CD4-positive, alpha-beta T cell treated with Interferon gamma for 1 hour (primary cell): ENCODE data around the gene OR14C36.
"Not testable (repeated sequence)": the region's sequence is repeated elsewhere in the genome, so short reads cannot be mapped to it uniquely, and the experiment has no call there.

Experiments
- DNase-seq: peaks from one replicate; pipeline ENCODE4 v3.0.0-alpha.2; 2020

OR14C36 gene, protein sequence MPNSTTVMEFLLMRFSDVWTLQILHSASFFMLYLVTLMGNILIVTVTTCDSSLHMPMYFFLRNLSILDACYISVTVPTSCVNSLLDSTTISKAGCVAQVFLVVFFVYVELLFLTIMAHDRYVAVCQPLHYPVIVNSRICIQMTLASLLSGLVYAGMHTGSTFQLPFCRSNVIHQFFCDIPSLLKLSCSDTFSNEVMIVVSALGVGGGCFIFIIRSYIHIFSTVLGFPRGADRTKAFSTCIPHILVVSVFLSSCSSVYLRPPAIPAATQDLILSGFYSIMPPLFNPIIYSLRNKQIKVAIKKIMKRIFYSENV

DNA sequence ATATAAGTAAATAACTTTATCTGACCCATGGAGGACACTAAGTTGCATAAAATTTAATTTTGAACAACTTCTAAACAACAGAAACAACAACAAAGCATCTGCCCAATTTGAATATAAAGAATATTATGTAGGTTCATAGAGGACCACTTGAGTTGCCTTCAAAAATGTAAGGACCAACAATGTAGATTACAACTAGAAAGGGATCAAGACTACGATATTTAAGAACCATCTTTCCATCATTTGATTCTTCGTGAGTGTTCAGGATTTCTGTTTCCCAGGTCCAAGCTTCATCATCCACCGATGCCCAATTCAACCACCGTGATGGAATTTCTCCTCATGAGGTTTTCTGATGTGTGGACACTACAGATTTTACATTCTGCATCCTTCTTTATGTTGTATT lies at the start of gene OR14C36:
TSS of gene OR14C36 (plus strand) at position 301 of the 400 bp plus-strand sequence. CDS start at position 301, 0 bp downstream.
- DNase-seq = no peak

DNA sequence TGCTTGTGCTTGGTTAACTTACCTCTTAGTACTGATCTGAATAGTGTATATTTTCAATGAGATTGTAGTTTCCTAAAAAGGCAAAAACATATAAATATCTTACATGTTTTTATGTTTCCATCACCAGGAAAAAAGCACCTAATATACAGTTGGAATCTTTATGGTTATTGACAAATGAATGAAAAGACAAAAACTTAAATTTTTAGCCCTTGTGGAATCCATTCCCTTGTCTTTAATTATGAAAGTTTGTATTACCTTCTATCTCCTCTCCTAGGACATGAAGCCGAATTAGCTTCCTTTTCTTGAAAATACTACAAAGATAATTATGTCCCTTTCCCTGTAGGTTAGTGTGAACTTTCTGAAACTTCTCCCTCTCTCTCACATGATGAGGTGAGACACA lies 45.3 kb upstream of the OR14C36 start, which contains the start of gene OR2T12:
TSS of gene OR2T12 (minus strand) at position 101 of the 400 bp plus-strand sequence. CDS start 7,846 bp downstream, outside the sequence.
- DNase-seq = no peak

DNA sequence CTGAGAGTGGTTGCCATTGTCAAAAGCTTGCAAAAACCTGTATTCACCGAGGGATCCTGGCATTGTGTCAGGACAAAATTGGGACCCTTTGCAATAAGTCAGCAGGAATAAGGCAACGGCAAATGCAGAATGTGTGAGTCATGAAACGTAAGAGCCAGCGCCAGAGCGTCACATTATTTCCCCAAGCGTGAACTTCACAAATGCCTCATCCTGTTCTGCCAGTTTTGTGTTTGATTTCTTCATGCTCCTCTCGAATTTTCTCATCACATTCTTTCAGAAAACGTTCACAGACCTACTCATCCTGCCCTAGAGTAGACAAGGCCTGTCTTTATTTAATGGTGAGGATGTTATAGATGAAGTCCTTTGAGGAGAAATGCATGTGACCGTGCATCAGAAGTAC lies 42.9 kb upstream of the OR14C36 start:
- DNase-seq = not testable (repeated sequence)

DNA sequence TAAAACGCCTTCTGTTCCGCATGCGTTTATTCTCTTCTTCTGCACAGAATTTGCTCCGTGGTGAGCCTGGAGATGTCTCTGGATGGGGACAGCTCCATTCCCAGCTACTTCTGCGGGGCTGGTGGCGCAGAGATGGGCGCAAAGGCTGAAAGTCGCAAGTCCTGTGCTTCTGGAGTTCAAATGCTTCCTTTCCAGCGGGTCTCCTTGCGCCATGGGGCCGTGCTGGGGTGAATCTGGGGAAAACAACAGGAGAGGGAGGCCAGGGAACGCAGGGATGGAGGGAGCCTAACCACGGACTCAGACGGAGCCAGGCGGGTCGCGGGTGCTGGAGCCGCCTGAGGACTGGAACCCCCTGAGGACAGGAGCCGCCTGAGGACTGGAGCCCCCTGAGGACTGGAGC lies 42.5 kb upstream of the OR14C36 start:
- no peak for DNase-seq

DNA sequence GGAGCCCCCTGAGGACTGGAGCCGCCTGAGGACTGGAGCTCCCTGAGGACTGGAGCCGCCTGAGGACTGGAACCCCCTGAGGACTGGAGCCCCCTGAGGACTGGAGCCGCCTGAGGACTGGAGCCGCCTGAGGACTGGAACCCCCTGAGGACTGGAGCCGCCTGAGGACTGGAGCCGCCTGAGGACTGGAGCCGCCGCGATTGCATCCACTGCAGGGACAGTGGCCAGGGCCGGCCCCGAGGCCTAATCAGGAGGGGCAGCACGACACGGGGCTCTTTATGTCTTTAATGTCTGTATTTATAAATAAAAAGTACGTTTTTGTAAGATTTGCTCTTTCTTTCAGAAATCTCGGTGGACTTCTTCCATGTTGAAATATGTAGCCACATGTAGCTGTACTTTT lies 41.8 kb upstream of the OR14C36 start:
- DNase-seq = not testable (repeated sequence)

DNA sequence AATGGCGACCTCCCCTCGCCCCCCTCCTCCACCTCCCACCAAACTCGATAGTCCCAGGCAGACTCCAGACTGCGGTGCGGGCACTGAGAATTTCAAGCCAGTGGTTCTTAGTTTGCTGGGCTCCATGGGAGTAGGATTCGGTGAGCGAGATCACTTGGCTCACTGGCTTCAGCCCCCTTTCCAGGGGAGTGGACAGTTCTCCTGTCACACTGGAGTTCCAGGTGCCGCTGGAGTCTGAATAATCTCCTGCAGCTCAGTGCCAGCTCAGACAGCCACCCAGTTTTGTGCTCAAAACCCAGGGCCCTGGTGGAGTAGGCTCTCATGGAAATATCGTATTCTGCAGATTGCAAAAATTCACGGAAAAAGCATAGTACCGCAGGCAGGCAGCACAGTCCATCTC lies 31.8 kb upstream of the OR14C36 start:
- no peak for DNase-seq

DNA sequence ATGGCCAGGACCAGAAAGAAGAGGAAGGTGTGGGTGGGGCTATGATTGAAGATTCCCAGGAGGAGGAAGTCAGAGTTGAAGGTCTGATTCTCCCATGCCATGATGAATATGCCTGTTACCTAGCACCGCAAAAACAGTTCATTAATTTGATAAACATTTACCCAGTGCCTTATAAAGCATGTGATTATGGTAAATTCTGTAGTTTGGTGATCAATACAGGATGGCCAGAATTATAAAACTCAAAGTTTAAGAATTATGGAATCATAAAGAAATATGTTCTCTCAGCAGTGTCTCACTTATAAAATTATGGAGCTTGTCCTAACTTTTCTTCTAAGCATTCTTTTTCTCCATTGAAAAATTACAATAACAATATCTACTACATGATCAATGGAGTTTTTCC lies 24.1 kb upstream of the OR14C36 start, which contains the start of gene OR2M7:
TSS of gene OR2M7 (minus strand) at position 101 of the 400 bp plus-strand sequence. CDS start at position 101, 0 bp downstream.
- DNase-seq = no peak

DNA sequence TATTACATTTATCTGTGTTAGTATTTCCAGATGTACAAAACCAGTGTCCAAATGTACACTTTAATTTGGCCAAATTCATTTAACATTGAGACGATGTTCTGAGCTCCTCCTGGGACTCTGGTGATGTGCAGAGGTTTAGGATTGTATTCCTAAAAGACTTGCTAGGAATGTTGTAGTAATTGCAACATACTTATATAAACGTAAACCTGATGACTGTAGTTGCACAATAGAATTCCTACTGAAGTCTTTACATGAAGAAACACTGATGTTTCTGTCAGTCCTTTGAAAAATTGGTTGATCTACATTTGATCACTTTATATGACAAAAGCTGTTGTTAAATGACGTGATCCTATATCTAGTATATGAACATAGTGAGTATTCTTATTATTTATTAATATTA lies 5.1 kb upstream of the OR14C36 start:
- DNase-seq = no peak

DNA sequence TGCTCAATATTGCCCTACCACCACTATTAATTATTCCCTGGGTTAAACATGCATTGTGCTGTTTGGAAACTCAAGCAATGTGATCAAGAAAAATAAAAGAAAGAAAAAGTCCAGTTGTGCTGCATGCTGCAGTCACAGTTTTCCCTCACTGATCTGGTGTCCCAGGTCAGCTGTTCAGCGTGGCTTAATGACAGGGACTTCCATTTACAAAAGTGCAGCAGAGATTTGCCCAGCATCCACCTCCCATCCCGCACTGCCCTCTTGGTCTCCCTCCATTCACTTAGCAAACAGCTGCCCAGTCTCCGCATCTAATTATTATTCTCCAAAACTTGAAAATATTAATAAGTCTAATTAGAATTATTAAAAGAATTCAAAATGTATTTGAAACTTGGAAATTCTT lies 10.8 kb downstream of the OR14C36 start:
- no peak for DNase-seq

DNA sequence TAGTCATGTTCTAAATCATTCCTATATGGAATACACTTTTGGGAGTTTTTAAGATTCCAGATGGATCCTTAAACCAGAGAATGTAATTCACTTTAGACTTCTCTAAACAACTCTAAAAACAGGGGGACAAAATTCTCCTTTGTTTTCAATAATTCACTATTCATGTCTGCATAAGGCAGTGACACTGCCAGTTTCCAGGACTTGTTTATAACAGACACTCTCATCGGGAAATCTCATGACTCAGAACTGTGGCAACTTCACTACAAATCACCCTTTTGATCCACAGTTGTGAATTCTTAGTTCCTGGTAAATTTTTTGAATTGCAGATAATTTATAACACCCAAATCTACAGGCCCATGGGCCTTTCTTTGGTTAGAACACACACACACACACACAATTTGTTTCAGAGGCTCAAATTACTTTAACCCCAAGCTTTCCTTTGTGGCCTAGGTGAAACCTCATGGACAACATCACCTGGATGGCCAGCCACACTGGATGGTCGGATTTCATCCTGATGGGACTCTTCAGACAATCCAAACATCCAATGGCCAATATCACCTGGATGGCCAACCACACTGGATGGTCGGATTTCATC lies 12.6 kb downstream of the OR14C36 start, which contains the start of gene OR2T4:
TSS of gene OR2T4 (plus strand) at position 545 of the 595 bp plus-strand sequence. CDS start at position 545, 0 bp downstream.
- no peak for DNase-seq

DNA sequence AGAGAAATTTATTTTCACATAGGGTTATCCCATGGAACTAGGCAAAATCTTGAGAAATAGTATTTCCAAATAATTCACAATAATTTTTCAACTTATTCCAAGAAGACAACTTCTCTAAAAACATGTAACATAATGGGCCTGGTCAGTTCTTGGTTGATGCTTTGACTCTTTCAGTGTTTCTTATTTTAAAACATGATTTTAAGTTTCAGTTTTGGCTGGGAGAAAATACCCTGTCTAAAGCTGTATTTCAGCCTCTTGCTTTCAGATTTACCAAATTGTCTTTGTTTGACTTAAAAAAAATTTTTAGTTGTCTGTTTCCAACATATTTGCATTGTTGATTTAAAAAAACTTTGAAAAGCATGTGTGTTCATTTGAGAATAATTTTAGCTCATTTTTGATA lies 18.0 kb downstream of the OR14C36 start:
- no peak for DNase-seq

DNA sequence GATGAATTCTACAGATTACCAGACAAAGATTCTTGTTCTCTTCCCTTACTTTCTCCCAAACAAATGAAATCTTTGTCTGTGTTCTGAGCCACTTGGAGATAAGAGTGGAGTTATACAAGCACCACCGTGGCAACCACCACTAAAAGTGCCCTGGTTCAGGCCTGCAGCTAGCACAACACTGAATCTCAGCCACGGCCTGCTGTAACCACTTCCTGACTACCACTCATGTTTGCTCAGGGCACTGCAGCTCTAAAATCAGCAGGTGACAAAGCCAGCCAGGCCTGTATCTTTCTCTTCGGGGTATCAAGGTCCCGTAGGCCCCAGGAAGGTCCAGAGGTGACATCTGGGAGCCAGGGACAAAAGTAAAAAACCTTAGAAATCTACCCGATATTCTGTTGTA lies 23.8 kb downstream of the OR14C36 start:
- no peak for DNase-seq

DNA sequence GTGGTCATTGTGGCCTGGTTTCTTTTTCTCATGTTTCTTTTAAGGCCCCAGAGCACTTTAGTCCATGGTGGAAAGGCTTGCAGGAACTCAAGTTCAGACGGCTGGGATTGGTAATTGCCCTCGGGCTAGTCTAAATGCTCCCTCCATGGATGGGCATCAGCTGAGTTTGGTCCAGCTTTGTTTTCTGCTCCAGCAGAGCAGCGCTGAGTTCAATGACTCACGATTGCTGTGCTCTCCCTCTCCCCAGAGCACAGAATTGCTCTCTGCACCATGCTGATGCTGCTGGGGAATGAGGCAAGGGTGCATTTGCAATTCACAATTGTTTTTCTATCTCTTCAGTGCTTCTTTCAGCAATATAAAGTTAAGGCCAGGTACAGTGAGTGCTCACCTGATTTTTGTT lies 25.2 kb downstream of the OR14C36 start:
- DNase-seq = no peak

DNA sequence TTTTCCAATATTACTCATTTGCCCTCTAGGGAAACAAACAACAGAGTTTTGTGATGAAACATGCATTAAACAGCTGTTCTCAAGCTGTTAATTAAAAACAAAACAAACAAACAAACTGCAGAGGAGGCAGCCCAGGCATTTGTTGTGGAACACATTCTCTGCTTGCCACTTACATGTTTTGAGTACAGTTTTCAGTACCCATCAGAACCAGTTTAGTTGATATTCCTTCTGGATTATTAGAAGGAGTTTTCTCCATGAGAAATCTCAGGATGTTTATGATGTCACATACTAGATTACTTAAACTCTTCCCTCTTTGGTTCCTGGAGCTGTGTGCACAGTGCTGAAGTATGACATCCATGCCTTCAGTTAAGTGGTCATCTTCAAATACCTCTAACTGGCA lies 26.9 kb downstream of the OR14C36 start, which contains the start of gene OR2T6:
TSS of gene OR2T6 (plus strand) at position 301 of the 400 bp plus-strand sequence. CDS start 11,863 bp downstream, outside the sequence.
- DNase-seq = no peak

DNA sequence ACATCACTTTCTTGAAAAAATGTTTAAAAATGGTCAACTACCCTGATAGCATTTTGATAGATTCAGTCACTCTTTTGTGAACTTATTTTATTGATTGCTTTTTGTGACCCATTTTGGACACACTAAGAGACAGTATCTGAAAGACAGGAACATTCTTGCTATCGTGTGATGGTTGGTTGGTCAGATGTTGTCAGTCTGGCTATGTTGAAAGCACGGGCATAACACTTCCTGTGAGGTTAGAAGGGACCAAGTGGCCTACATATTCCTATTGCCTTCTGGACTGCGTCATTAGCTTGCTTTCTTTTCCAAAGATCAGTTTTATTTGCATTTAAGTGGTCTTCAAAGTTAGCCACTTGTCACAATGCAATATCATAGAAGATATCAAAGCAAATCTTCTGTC lies 28.3 kb downstream of the OR14C36 start:
- DNase-seq = no peak

DNA sequence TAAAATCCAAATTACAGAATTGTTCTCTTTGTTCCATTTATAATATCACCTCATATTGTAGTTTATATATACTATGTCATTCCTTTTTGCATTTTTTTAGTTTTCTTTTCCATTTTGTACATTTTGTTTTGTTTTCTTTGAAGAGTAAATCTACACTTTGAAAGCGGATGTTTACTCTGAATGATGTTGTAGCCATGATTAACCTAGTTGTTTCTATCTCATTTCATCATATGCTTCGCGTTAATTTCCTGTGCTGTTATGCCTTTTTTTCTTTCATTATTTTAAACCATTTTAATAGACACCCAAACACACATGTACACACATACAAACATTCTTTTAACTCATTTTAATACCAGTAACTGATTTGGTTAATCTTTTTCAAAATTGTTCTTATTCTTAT lies 32.3 kb downstream of the OR14C36 start:
- DNase-seq = no peak

DNA sequence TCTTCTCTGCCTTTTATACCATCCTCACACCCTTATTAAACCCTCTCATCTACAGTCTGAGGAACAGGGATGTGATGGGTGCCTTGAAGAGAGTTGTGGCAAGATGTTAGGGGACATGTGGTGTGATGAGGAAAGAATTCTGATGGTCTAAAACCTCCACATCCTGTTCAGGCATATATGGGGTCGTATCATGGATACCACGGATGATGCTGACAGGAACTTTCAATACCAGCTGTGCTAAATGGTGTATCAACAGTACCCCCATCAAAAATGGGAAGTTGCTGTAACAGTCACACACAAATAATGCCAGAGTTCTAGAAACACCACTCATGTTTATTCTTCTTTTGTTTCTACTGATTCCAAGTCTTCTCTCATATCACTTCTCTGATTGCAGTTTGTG lies 39.9 kb downstream of the OR14C36 start:
- no peak for DNase-seq

DNA sequence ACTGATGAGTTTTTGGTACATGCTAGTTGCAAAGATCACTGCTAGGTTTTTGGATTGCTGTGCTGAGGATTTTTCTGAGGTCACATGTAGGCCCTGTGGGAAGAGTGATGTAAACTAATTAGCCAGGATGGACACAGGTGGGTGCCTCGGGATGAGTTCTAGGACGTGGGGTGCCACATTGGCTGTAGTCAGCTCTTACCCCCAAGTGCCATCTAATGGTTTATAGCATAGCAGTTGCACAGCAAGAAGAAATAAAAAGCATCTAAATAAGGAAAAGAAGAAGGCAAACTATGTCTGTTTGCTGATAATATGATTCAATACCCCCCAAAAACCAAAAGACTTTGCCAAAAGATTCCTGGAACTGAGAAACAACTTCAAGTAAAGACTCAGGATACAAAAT lies 44.5 kb downstream of the OR14C36 start:
- DNase-seq = no peak
